Endothelial cell of umbilical vein (primary cell): Measurements from ENCODE around the gene SLTM. TPM values are rescaled to one million over a fixed set of nuclear protein-coding genes. Genes with fewer than 3 reads are reported as not detected.

Source experiments
- BruUV-seq: library from RNA; stranded (reverse); fragments of 400-500 nt; replicated peaks from 2 replicates; lab custom pipeline; 2021; lab: Mats Ljungman, UMichigan
- CTCF ChIA-PET: fragments of 300-600, 350-600 bp; sonication (Branson Sonifier 250); formaldehyde crosslinking; loops from one replicate; lab custom pipeline; 2021; ENCODE audit warnings: antibody characterized with exemption, inconsistent platforms; lab: Charles Lee
- POLR2A ChIA-PET: fragments of 300-600, 350-600 bp; sonication (Branson Sonifier 250); formaldehyde crosslinking; loops from one replicate; lab custom pipeline; 2021; ENCODE audit warnings: antibody characterized with exemption, inconsistent platforms; lab: Charles Lee
- DNase-seq: peaks from one replicate; pipeline ENCODE4 v3.0.0-alpha.2; 2011; ENCODE audit warnings: low read depth, low spot score
- FAIRE-seq: peaks from 2 replicates; lab custom pipeline; 2011; peaks lifted over from hg19 to GRCh38; lab: Jason Lieb, UNC
- H2AFZ ChIP-seq: 2 replicates; pipeline ENCODE4 v1.6.0; 2012; ENCODE audit warnings: low read depth, low read length, control low read depth, inconsistent platforms
- H3K27ac ChIP-seq: 2 replicates; pipeline ENCODE4 v1.5.1; 2011; ENCODE audit warnings: low read depth, mild to moderate bottlenecking, control low read depth, low read length, moderate library complexity; ENCODE audit not compliant: insufficient read depth
- H3K27me3 ChIP-seq, 2 experiments: 2 replicates each; pipeline versions ENCODE4 v1.6.0 to v1.6.1; 2011; ENCODE audit warnings: low read length in 2 of 2, mixed read lengths in 1 of 2; ENCODE audit not compliant: control insufficient read depth in 2 of 2, insufficient read depth in 2 of 2
- H3K36me3 ChIP-seq, 2 experiments: 2 replicates in 1 of 2; 3 replicates in 1 of 2; pipeline ENCODE4 v1.5.1; 2011; ENCODE audit warnings: low read length in 2 of 2, mild to moderate bottlenecking in 1 of 2, moderate library complexity in 1 of 2; ENCODE audit not compliant: control insufficient read depth in 2 of 2, insufficient read depth in 2 of 2; ENCODE audit errors: extremely low read depth in 1 of 2
- H3K4me1 ChIP-seq: 3 replicates; pipeline ENCODE4 v1.5.1; 2011; ENCODE audit warnings: mild to moderate bottlenecking, low read length; ENCODE audit not compliant: control insufficient read depth, insufficient read depth; ENCODE audit errors: extremely low read depth
- H3K4me2 ChIP-seq: 2 replicates; pipeline ENCODE4 v1.6.1; 2011; ENCODE audit warnings: low read length, control low read depth, mixed read lengths; ENCODE audit not compliant: insufficient read depth
- H3K4me3 ChIP-seq, 3 experiments: fragments of 200-600 bp in 1 of 3; sonication (generic), shearing (Covaris generic) in 1 of 3; replicated peaks in 1 of 3; 2 replicates each; pipeline ENCODE4 v1.5.1; 2011 to 2016; ENCODE audit warnings: control low read depth in 3 of 3, low read length in 3 of 3, mild to moderate bottlenecking in 2 of 3, inconsistent platforms in 1 of 3, low read depth in 1 of 3, moderate library complexity in 1 of 3; ENCODE audit not compliant: insufficient read depth in 1 of 3
- H3K79me2 ChIP-seq: 2 replicates; pipeline ENCODE4 v1.6.0; 2012; ENCODE audit warnings: low read length, inconsistent platforms; ENCODE audit not compliant: control insufficient read depth, insufficient read depth
- H3K9ac ChIP-seq: replicated peaks from 2 replicates; pipeline ENCODE3; 2011; ENCODE audit warnings: low read length, control low read depth; ENCODE audit not compliant: insufficient read depth; ENCODE audit errors: extremely low read depth
- H3K9me1 ChIP-seq: replicated peaks from 3 replicates; pipeline ENCODE4 v1.6.0; 2011; ENCODE audit warnings: mild to moderate bottlenecking, low read length; ENCODE audit not compliant: control insufficient read depth, insufficient read depth; ENCODE audit errors: extremely low read depth
- H3K9me3 ChIP-seq: replicated peaks from 2 replicates; pipeline ENCODE4 v1.5.1; 2012; ENCODE audit warnings: low read length, inconsistent platforms; ENCODE audit not compliant: control insufficient read depth, insufficient read depth
- H4K20me1 ChIP-seq: replicated peaks from 2 replicates; pipeline ENCODE3; 2011; ENCODE audit warnings: mild to moderate bottlenecking, low read length; ENCODE audit not compliant: control insufficient read depth, insufficient read depth; ENCODE audit errors: extremely low read depth
- CTCF ChIP-seq, 2 donors: IDR thresholded peaks; 1 replicate in 1 of 2; 2 replicates in 1 of 2; pipeline ENCODE4 v1.5.1; 2011; ENCODE audit warnings: low read length in 2 of 2, mild to moderate bottlenecking in 2 of 2, moderate library complexity in 2 of 2, control low read depth in 1 of 2, inconsistent platforms in 1 of 2, low read depth in 1 of 2; ENCODE audit not compliant: insufficient read depth in 1 of 2; ENCODE audit errors: extremely low read depth in 1 of 2
- EZH2 ChIP-seq: IDR thresholded peaks from 2 replicates; pipeline ENCODE4 v1.6.1; 2012; ENCODE audit warnings: borderline replicate concordance, low read depth, mild to moderate bottlenecking, moderate library complexity, low read length, inconsistent platforms; ENCODE audit not compliant: severe bottlenecking
- FOS ChIP-seq: IDR thresholded peaks from 2 replicates; pipeline ENCODE4 v1.6.1; 2011; ENCODE audit warnings: mild to moderate bottlenecking, low read length, moderate library complexity, borderline replicate concordance; ENCODE audit not compliant: insufficient read depth
- GATA2 ChIP-seq: IDR thresholded peaks from 2 replicates; pipeline ENCODE4 v1.7.0; 2011; ENCODE audit warnings: low read depth, mild to moderate bottlenecking, moderate library complexity, mixed read lengths, low read length; ENCODE audit not compliant: insufficient read length, insufficient read depth
- JUN ChIP-seq: IDR thresholded peaks from 2 replicates; pipeline ENCODE4 v1.6.1; 2011; ENCODE audit warnings: borderline replicate concordance, low read depth; ENCODE audit not compliant: insufficient read length, insufficient read depth
- MAX ChIP-seq: IDR thresholded peaks from 2 replicates; pipeline ENCODE4 v1.6.1; 2011; ENCODE audit not compliant: insufficient read depth, insufficient read length
- MYC ChIP-seq: IDR thresholded peaks from one replicate; pipeline ENCODE4 v1.6.1; 2011; ENCODE audit warnings: mild to moderate bottlenecking, low read depth, low read length
- POLR2A ChIP-seq: IDR thresholded peaks from 2 replicates; pipeline ENCODE4 v1.6.1; 2012; ENCODE audit warnings: low read depth, mild to moderate bottlenecking, control low read depth, low read length
- POLR2AphosphoS5 ChIP-seq: IDR thresholded peaks from 2 replicates; pipeline ENCODE4 v1.6.1; 2012; ENCODE audit warnings: low read depth, mild to moderate bottlenecking, control low read depth, low read length, moderate library complexity; ENCODE audit not compliant: insufficient read depth
- dilution Hi-C: fragments of 300-500 bp; cut with MboI; formaldehyde crosslinking; loops from one replicate; pipeline ENCODE4 v1.15.0; 2019; ENCODE audit warnings: low sequenced_read_pairs; ENCODE audit not compliant: extremely low pct_ligation_motif_present
- intact Hi-C: fragments of 100-400 bp; cut with micrococcal nuclease; formaldehyde crosslinking; loops from one replicate; pipeline ENCODE4 v1.10.0; 2022
- polyA plus RNA-seq, 4 experiments: library from polyadenylated mRNA; depleted of rRNA in 3 of 4; stranded (reverse) in 3 of 4; unstranded in 1 of 4; fragments of >200 nt; gene quantifications; 2 replicates each; pipeline versions ENCODE4 v1.2.1 to v1.2.3, GENCODE V29; 2011 to 2012; ENCODE audit warnings: missing spikeins in 1 of 4
- total RNA-seq: library from RNA; stranded (reverse); gene quantifications from 2 replicates; pipeline ENCODE4 v1.2.3, GENCODE V29; 2021

The SLTM gene
- total and polyA plus RNA-seq, 2 donors (not counting 3 experiments of a cell fraction or from before 2014, with no cell fraction given), result 28.1 to 93.0 TPM

- peaks cover 4% of the 10 kb centered on the region for H3K4me1 ChIP-seq
- no peak overlapping the region for H2AFZ ChIP-seq
- peaks cover 7% of the 10 kb centered on the region for H3K79me2 ChIP-seq
- ChIA-PET POLR2A (no interaction called here), CTCF (interaction anchor here (1.2 to 3.1 kb wide), 2 partner anchors 510 to 545 kb away, joined by 3 to 11 read pairs; no protein-coding TSS in a partner anchor)
- no peak overlapping the region for H3K9ac ChIP-seq
- H3K9me1 ChIP-seq, result no peaks in the 10 kb centered on the region
- H3K27ac ChIP-seq, result no peak overlapping the region
- FAIRE-seq, result no peak
- H4K20me1 ChIP-seq, result no peaks in the 10 kb centered on the region
- intact Hi-C loops (no loop called here), dilution Hi-C loops (no loop called here)
- no peaks in the 10 kb centered on the region for H3K9me3 ChIP-seq
- no peak overlapping the region for H3K4me3 ChIP-seq
- no peak for DNase-seq
- H3K27me3 ChIP-seq, result peaks cover 4 to 7% of the 10 kb centered on the region in 2 experiments
- H3K36me3 ChIP-seq, result no peaks in the 10 kb centered on the region
- no TSS peak for BruUV-seq
- no peak for TF ChIP-seq POLR2A
- no peak for TF ChIP-seq JUN
- no peak for TF ChIP-seq POLR2AphosphoS5
- no peak for TF ChIP-seq MYC
- no peak for TF ChIP-seq MAX
- TF ChIP-seq FOS, result no peak
- TF ChIP-seq GATA2, result no peak
- TF ChIP-seq EZH2, result no peak
- no peak for TF ChIP-seq CTCF (IDR thresholded peaks at IDR 0.05; ENCODE audit: extremely low read depth in 1 of 2, insufficient read depth in 1 of 2, low read depth in 1 of 2, low read length in 2 of 2)
- no peak overlapping the region for H3K4me2 ChIP-seq
Observed at GRCh38 chr15:58983261-58983660, 49.8 kb upstream of the SLTM start.
